Urinary bladder (tissue), 4 donors: ENCODE measurements around the gene APOL3. TPM values are rescaled to one million over a fixed set of nuclear protein-coding genes. Genes with fewer than 3 reads are reported as not detected.
"Not testable (repeated sequence)": the region's sequence is repeated elsewhere in the genome, so short reads cannot be mapped to it uniquely, and the experiment has no call there.

Experiments
- DNase-seq: peaks from one replicate; pipeline ENCODE4 v3.0.0-alpha.2; 2015; ENCODE audit errors: extremely low spot score
- H3K27ac ChIP-seq: one replicate; pipeline ENCODE4 v1.5.1; 2013; ENCODE audit warnings: low read depth, mild to moderate bottlenecking, moderate library complexity
- H3K36me3 ChIP-seq: one replicate; pipeline ENCODE4 v1.6.1; 2013; ENCODE audit warnings: mild to moderate bottlenecking, moderate library complexity; ENCODE audit not compliant: insufficient read depth
- H3K4me1 ChIP-seq: one replicate; pipeline ENCODE4 v1.6.1; 2013; ENCODE audit warnings: mild to moderate bottlenecking, moderate library complexity; ENCODE audit not compliant: insufficient read depth
- H3K4me3 ChIP-seq: one replicate; pipeline ENCODE4 v1.5.1; 2013; ENCODE audit warnings: low read depth, low read length
- WGBS: extraction: QIAGEN DNeasy Blood & Tissue Kit; methylation state at CpG from one replicate; pipeline ENCODE4 v1.1.7; 2013; 5-methylcytosine and 5-hydroxymethylcytosine counted together
- polyA plus RNA-seq: library from polyadenylated mRNA; stranded (reverse); fragments of 200-250 nt; gene quantifications from one replicate; pipeline ENCODE4 v1.2.3, GENCODE V29; 2013
- total RNA-seq: library from RNA; depleted of rRNA; stranded (reverse); fragments of >200 nt; gene quantifications from one replicate; pipeline ENCODE4 v1.2.3, GENCODE V29; 2014
- donor health status: healthy with polysubstance abuse.
- donor health status: healthy.

APOL3 gene
- total and polyA plus RNA-seq, 2 donors: 25.4 to 42.6 TPM

GRCh38 chr22:36199001-36199551, 38.5 kb upstream of the APOL3 start:
- 71% methylated on average over 5 of the region's 5 CpGs for WGBS
- H3K36me3 ChIP-seq: no peaks in the 10 kb centered on the region
- no peak for DNase-seq
- H3K4me3 ChIP-seq: no peak overlapping the region
- H3K27ac ChIP-seq: no peak overlapping the region
- peaks cover 2% of the 10 kb centered on the region for H3K4me1 ChIP-seq

- Histone ChIP-seq H3K4me3 (no peak overlapping the region), H3K27ac (no peak overlapping the region), H3K36me3 (no peaks in the 10 kb centered on the region), H3K4me1 (peaks cover 2% of the 10 kb centered on the region)
- 87% methylated on average over 3 of the region's 3 CpGs for WGBS
- DNase-seq: no peak
Measured at GRCh38 chr22:36198536-36198935, 38.0 kb upstream of the APOL3 start.

DNA sequence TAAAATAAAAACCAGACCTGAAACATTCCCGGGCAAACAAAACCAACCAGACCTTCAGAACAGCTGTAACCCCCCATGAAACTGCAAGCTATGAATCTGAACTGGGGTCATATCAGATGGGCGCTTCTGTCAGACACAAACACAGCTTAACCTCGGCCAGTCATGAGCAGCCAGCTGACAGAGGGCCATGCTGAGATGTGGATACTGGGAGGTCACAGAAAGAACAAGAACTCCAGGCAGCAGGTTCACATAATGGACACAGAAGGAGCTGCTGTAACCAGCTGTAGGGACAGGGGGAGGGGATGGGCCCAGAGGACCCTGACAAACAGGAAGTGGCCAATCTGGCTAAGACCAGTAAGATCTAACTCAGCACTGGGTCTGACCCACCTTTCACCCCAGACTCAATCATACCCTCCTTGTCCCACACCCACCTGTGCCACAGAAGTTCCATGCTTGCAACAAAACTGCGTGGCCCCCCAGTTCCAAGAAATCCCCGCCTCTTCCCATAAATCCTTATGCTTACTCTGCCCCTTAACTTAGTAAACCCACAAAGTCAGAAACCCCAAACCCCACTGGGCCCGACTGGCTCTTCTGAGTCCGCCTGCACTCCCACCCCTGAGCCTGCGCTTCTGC, 37.1 kb upstream of the APOL3 start:
- Histone ChIP-seq H3K27ac (peak overlapping the region; percentile 49), H3K4me1 (peaks cover 2% of the 10 kb centered on the region), H3K4me3 (no peak overlapping the region), H3K36me3 (no peaks in the 10 kb centered on the region)
- DNase-seq: no peak
- 44% methylated on average over 8 of the region's 8 CpGs for WGBS

DNA sequence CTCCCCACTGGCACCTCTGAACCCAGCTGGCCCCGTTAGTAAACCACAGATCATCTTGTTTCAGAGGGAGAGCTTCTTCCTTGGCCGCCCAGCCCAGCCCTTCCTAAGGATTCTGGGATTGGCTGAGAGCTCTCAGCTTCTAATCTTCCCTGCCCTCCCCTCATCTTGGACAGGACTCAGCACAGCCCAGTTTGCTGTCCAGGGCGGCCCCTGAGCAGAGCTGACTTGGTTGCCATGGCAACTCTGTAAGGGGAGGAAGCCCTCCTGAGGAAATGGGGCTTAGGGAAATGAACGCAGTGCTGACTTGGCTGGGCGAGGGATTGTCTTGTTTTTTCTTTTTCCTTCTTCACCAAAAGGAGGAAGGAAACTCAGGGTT, 36.5 kb upstream of the APOL3 start:
- Histone ChIP-seq H3K4me3 (no peak overlapping the region), H3K36me3 (no peaks in the 10 kb centered on the region), H3K27ac (peak overlapping the region; percentile 82), H3K4me1 (peaks cover 2% of the 10 kb centered on the region)
- 21% methylated on average over 5 of the region's 5 CpGs for WGBS
- DNase-seq: peak; percentile 90

DNA sequence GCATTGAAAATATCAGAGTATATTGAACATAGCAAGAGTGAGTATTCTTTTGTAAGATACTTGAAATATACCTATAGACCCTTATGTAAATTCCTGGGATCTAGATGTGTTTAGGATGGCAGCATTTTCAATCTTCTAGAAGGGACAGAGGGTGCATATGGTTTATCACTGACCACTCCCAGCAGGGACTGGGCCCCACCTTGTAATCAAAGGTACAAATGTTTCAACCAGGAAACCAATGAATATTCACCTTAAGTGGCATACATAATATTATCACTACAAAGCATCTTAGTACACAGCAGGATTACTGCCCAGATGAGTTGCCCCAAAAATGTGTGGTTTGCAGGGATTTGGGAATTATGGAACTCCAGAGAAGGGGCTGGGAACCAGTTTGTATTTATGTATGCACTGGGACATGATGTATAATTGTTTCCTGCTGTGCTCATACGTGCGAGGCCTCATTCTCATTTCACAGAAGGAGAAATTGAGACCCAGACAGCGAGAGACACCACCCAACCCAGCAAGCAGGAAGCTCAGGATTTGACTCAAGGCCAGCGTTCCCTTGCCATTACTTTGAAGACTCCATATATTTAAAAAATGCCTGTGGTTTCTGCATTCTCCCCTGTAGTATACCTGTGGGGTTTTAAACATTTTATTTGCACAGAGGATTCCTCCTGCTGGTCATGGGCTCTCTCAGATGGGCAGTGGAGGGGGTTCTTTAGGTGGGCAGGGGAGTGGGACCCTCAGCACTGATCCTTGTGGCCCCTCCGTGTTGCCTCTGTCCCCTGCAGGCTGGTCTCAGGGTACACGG, 35.9 kb upstream of the APOL3 start:
- peaks cover 2% of the 10 kb centered on the region for H3K4me1 ChIP-seq
- no peak overlapping the region for H3K4me3 ChIP-seq
- no peaks in the 10 kb centered on the region for H3K36me3 ChIP-seq
- peak overlapping the region; percentile 82 for H3K27ac ChIP-seq
- no peak for DNase-seq
- 44% methylated on average over 6 of the region's 6 CpGs for WGBS

DNA sequence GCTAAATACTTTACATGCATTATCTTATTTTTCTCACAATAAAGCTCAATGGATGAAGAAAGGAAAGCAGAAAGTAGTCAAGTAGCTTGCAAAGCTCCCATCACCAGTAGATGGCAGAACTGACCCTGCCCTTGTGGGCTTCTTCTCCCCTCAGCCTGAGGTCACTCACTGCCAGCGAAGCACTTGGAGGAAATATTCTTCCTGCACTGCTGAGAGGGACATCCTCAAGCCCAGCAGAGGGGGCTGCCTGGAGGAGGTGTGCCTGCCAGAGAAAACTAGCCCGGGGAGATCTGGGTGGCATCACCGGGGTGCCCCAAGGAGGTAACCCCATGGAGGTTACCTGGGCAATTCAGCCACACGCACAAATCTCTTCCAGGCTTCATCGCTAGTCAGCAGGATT, 34.4 kb upstream of the APOL3 start:
- Histone ChIP-seq H3K4me3 (no peak overlapping the region), H3K4me1 (no peaks in the 10 kb centered on the region), H3K36me3 (no peaks in the 10 kb centered on the region), H3K27ac (no peak overlapping the region)
- DNase-seq: no peak
- 48% methylated on average over 5 of the region's 5 CpGs for WGBS

- no peak for DNase-seq
- H3K27ac ChIP-seq: no peak overlapping the region
- no peaks in the 10 kb centered on the region for H3K4me1 ChIP-seq
- WGBS: 82% methylated on average over 2 of the region's 2 CpGs
- no peaks in the 10 kb centered on the region for H3K36me3 ChIP-seq
- no peak overlapping the region for H3K4me3 ChIP-seq
Measured at GRCh38 chr22:36194385-36194784, 33.8 kb upstream of the APOL3 start.

- H3K4me1 ChIP-seq: no peaks in the 10 kb centered on the region
- H3K36me3 ChIP-seq: no peaks in the 10 kb centered on the region
- no peak for DNase-seq
- no peak overlapping the region for H3K4me3 ChIP-seq
- no peak overlapping the region for H3K27ac ChIP-seq
- WGBS: 59% methylated on average over 3 of the region's 3 CpGs
Measured at GRCh38 chr22:36193577-36193976, 33.0 kb upstream of the APOL3 start.

GRCh38 chr22:36193171-36193570, 32.6 kb upstream of the APOL3 start:
- no peak overlapping the region for H3K4me3 ChIP-seq
- no peaks in the 10 kb centered on the region for H3K36me3 ChIP-seq
- WGBS: 85% methylated on average over 3 of the region's 3 CpGs
- DNase-seq: no peak
- no peaks in the 10 kb centered on the region for H3K4me1 ChIP-seq
- no peak overlapping the region for H3K27ac ChIP-seq

DNA sequence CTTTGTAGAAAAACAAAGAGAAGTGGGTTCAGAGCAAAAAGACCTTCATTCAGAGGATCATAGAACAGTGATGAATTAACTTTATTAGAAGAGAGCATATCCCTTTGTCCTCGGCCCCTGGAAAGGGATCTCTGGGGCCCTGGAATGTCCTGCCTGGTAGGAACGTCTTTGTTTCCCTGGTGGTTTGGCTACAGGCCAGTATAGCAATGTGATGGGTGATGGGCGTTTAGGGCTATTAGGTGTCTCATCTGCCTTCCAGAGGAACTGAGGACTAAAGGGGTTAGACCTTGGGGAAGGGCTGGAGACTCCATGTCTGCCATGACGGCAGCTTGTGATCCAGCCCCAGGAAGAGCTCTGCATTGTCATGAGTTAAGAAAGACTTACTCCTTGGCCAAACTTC, 32.0 kb upstream of the APOL3 start:
- 68% methylated on average over 4 of the region's 4 CpGs for WGBS
- no peak overlapping the region for H3K4me3 ChIP-seq
- DNase-seq: no peak
- no peak overlapping the region for H3K27ac ChIP-seq
- no peaks in the 10 kb centered on the region for H3K4me1 ChIP-seq
- H3K36me3 ChIP-seq: no peaks in the 10 kb centered on the region

DNA sequence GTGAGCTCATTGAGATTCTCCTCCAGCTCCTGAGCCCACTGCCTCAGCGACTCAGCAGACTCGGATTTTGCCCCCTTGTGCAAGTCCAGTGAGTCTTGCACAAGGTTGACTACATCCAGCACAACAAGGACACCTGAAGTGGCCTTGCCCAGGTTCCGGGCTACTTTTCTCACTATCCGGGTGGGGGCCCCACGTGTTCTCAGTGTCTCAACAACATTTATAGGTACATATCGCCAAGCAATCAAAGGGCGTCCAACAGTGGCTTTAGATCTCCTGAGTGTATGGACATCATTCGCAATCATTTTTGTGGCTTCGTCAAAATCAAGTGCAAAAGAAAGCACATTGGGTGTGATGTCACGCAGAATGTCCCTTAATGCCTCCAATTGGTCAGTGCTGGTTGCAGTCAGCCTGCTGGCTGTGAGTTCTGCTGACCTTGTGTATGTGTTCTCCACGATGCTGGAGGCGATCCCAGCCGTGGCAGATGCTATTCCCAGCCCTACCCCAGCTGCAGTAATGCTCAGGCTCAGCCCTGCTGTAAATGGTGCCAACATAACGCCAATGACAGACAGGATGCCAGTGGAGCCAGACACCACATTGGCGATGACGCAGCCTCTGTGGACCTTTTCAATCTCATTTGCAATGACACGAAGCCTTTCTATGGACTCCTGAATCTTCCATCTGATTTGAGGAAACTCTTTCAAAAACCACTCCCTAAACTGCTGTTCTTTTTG, 30.7 kb upstream of the APOL3 start:
- H3K36me3 ChIP-seq: no peaks in the 10 kb centered on the region
- WGBS: 59% methylated on average over 17 of the region's 17 CpGs
- no peaks in the 10 kb centered on the region for H3K4me1 ChIP-seq
- H3K27ac ChIP-seq: no peak overlapping the region
- no peak overlapping the region for H3K4me3 ChIP-seq
- DNase-seq: no peak

DNA sequence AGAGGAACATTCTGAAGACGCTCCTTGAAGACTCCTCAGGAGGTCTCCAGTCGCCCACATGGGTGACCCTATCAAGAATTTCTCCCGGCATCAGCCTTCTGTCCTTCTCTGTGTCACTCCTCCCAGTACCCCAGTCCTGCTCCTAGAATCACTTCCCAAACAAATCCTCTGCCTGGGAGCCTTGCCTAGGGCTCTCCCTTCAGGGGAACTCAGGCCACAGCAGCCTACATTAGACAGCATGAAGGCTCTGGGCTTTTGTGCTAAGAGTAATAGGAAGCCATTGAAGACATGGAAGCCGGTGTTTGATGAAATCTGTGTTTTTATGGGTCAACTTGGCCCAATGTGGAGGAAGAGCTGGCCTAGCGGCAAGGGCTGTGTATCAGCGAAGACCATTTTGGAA, 27.3 kb upstream of the APOL3 start:
- not testable (repeated sequence) for H3K36me3 ChIP-seq, DNase-seq, H3K27ac ChIP-seq, H3K4me3 ChIP-seq, H3K4me1 ChIP-seq
- WGBS: 98% methylated on average over 3 of the region's 6 CpGs

DNA sequence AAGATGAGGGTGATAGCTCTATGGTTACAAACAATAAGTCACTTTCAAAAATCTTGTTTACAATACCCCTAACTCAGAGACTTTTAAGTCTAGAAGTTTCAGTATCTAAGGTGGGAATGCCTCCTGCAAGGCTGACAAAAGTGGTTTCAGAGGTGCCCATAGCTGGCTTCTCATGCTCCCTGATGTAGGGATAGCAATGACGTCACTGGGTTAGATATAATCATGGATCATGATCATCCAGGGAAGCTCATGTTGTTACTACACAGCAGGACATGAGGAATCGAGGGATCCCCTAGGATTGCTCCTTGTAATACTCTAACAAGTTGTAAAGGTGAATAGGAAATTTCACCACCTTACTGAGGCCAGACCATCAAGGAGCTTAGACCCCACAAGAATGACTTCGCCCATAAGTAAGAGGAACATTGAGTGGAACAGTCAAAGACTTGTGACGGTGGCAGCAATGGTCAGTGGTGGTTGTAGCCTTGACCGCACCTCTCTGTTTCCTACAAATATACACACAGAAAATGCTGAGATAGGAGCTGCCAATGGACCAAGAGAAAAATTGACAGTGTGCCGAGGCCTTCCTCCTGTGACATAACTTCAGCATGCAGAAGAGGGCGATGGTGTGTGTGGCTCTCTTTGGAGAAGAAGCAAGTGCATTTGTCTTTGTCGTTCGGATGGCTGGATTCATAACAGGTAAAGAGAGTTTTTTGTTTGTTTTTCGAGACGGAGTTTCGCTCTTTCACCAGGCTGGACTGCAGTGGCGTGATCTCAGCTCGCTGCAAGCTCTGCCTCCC, 25.5 kb upstream of the APOL3 start:
- no peak for DNase-seq
- Histone ChIP-seq H3K27ac (no peak overlapping the region), H3K36me3 (no peaks in the 10 kb centered on the region), H3K4me1 (no peaks in the 10 kb centered on the region), H3K4me3 (no peak overlapping the region)
- 85% methylated on average over 14 of the region's 14 CpGs for WGBS
